AG09309 (cell line): ENCODE results near the gene NCAM1.

ENCODE experiments used
- DNase-seq: peaks from one replicate; pipeline ENCODE4 v3.0.0-alpha.2; 2010; ENCODE audit warnings: low read depth
- H3K4me3 ChIP-seq: 2 replicates; pipeline ENCODE4 v1.5.1; 2011; ENCODE audit warnings: mild to moderate bottlenecking, low read depth, low read length, moderate library complexity; ENCODE audit not compliant: control insufficient read depth
- CTCF ChIP-seq: IDR thresholded peaks from 2 replicates; pipeline ENCODE4 v1.5.1; 2011; ENCODE audit warnings: mild to moderate bottlenecking, low read depth, low read length, inconsistent platforms; ENCODE audit not compliant: insufficient read depth, control insufficient read depth; ENCODE audit errors: missing control alignments

The NCAM1 gene

GRCh38 chr11:113075586-113076095 is 114.4 kb downstream of the NCAM1 start:
- no peak for TF ChIP-seq CTCF
- DNase-seq = no peak
- H3K4me3 ChIP-seq = no peak overlapping the region

GRCh38 chr11:113077379-113077778 is 116.2 kb downstream of the NCAM1 start:
- no peak for TF ChIP-seq CTCF
- no peak for DNase-seq
- H3K4me3 ChIP-seq = no peak overlapping the region

GRCh38 chr11:113082341-113082955 is 121.2 kb downstream of the NCAM1 start:
- DNase-seq = no peak
- TF ChIP-seq CTCF = no peak
- no peak overlapping the region for H3K4me3 ChIP-seq

GRCh38 chr11:113083571-113083970 is 122.4 kb downstream of the NCAM1 start:
- H3K4me3 ChIP-seq = no peak overlapping the region
- no peak for DNase-seq
- no peak for TF ChIP-seq CTCF

- no peak overlapping the region for H3K4me3 ChIP-seq
- DNase-seq = no peak
- TF ChIP-seq CTCF = no peak
Observed at GRCh38 chr11:113084297-113084696, 123.1 kb downstream of the NCAM1 start.

GRCh38 chr11:113085446-113085845 is 124.2 kb downstream of the NCAM1 start:
- no peak for TF ChIP-seq CTCF
- no peak for DNase-seq

More at GRCh38 chr11:113085446-113085845, 124.2 kb downstream of the NCAM1 start:
- no peak overlapping the region for H3K4me3 ChIP-seq
